Effector memory CD4-positive, alpha-beta T cell (primary cell): ENCODE measurements around the gene DISP3.

ENCODE experiments used
- DNase-seq, 3 donors: peaks; one replicate each; pipeline ENCODE4 v3.0.0-alpha.2; 2020
- H3K27ac ChIP-seq: 2 replicates; pipeline ENCODE4 v1.7.0; 2013; ENCODE audit warnings: mild to moderate bottlenecking, low read length, moderate library complexity; ENCODE audit not compliant: insufficient read depth, poor library complexity, severe bottlenecking
- H3K27me3 ChIP-seq: replicated peaks from 2 replicates; pipeline ENCODE4 v1.7.0; 2013; ENCODE audit warnings: mild to moderate bottlenecking, low read length; ENCODE audit not compliant: insufficient read depth, control insufficient read depth, poor library complexity, severe bottlenecking
- H3K36me3 ChIP-seq: 2 replicates; pipeline ENCODE4 v1.7.0; 2013; ENCODE audit warnings: mild to moderate bottlenecking, low read length, moderate library complexity; ENCODE audit not compliant: control insufficient read depth, insufficient read depth
- H3K4me1 ChIP-seq: 2 replicates; pipeline ENCODE4 v1.7.0; 2013; ENCODE audit warnings: low read length, mild to moderate bottlenecking; ENCODE audit not compliant: control insufficient read depth, insufficient read depth, poor library complexity, severe bottlenecking
- H3K4me3 ChIP-seq: 2 replicates; pipeline ENCODE4 v1.7.0; 2013; ENCODE audit warnings: low read length, low read depth, mild to moderate bottlenecking; ENCODE audit not compliant: insufficient read depth, poor library complexity, severe bottlenecking
- H3K9me3 ChIP-seq: 2 replicates; pipeline ENCODE4 v1.7.0; 2013; ENCODE audit warnings: mild to moderate bottlenecking, low read length, moderate library complexity; ENCODE audit not compliant: control insufficient read depth

The DISP3 gene

GRCh38 chr1:11559591-11559970, 80.6 kb downstream of the DISP3 start:
- H3K9me3 ChIP-seq = no peaks in the 10 kb centered on the region
- peaks cover 1% of the 10 kb centered on the region for H3K27me3 ChIP-seq
- no peaks in the 10 kb centered on the region for H3K36me3 ChIP-seq
- no peak overlapping the region for H3K4me3 ChIP-seq
- H3K27ac ChIP-seq = no peak overlapping the region
- no peak for DNase-seq
- H3K4me1 ChIP-seq = no peaks in the 10 kb centered on the region

- Histone ChIP-seq H3K27ac (no peak overlapping the region), H3K4me3 (no peak overlapping the region), H3K9me3 (no peaks in the 10 kb centered on the region), H3K27me3 (no peaks in the 10 kb centered on the region), H3K4me1 (no peaks in the 10 kb centered on the region), H3K36me3 (no peaks in the 10 kb centered on the region)
- DNase-seq = no peak
Observed at GRCh38 chr1:11560061-11560460, 81.1 kb downstream of the DISP3 start.

GRCh38 chr1:11561740-11562139, 82.8 kb downstream of the DISP3 start:
- Histone ChIP-seq H3K4me1 (no peaks in the 10 kb centered on the region), H3K4me3 (no peak overlapping the region), H3K27ac (no peak overlapping the region), H3K27me3 (no peaks in the 10 kb centered on the region), H3K36me3 (no peaks in the 10 kb centered on the region), H3K9me3 (no peaks in the 10 kb centered on the region)
- no peak for DNase-seq

GRCh38 chr1:11562664-11563063, 83.7 kb downstream of the DISP3 start:
- H3K27ac ChIP-seq = no peak overlapping the region
- no peaks in the 10 kb centered on the region for H3K9me3 ChIP-seq
- H3K27me3 ChIP-seq = no peaks in the 10 kb centered on the region

GRCh38 chr1:11563560-11564069, 84.7 kb downstream of the DISP3 start:
- no peak for DNase-seq
- Histone ChIP-seq H3K9me3 (no peaks in the 10 kb centered on the region), H3K4me3 (no peak overlapping the region), H3K27ac (no peak overlapping the region), H3K4me1 (no peaks in the 10 kb centered on the region), H3K36me3 (no peaks in the 10 kb centered on the region), H3K27me3 (no peaks in the 10 kb centered on the region)

More at GRCh38 chr1:11562664-11563063, 83.7 kb downstream of the DISP3 start:
- DNase-seq = no peak
- Histone ChIP-seq H3K4me1 (no peaks in the 10 kb centered on the region), H3K36me3 (no peaks in the 10 kb centered on the region), H3K4me3 (no peak overlapping the region)

GRCh38 chr1:11564237-11564636, 85.3 kb downstream of the DISP3 start:
- no peaks in the 10 kb centered on the region for H3K27me3 ChIP-seq

GRCh38 chr1:11566042-11566850, 87.3 kb downstream of the DISP3 start:
- DNase-seq = no peak
- Histone ChIP-seq H3K27ac (no peak overlapping the region), H3K36me3 (no peaks in the 10 kb centered on the region), H3K4me1 (no peaks in the 10 kb centered on the region), H3K9me3 (no peaks in the 10 kb centered on the region), H3K4me3 (no peak overlapping the region), H3K27me3 (no peaks in the 10 kb centered on the region)

More at GRCh38 chr1:11564237-11564636, 85.3 kb downstream of the DISP3 start:
- H3K4me3 ChIP-seq = no peak overlapping the region
- DNase-seq = no peak
- no peaks in the 10 kb centered on the region for H3K9me3 ChIP-seq
- H3K4me1 ChIP-seq = no peaks in the 10 kb centered on the region
- H3K27ac ChIP-seq = no peak overlapping the region
- no peaks in the 10 kb centered on the region for H3K36me3 ChIP-seq

- H3K4me3 ChIP-seq = no peak overlapping the region
- H3K36me3 ChIP-seq = no peaks in the 10 kb centered on the region
- no peaks in the 10 kb centered on the region for H3K4me1 ChIP-seq
- H3K9me3 ChIP-seq = no peaks in the 10 kb centered on the region
- no peak for DNase-seq
- H3K27ac ChIP-seq = no peak overlapping the region
- no peaks in the 10 kb centered on the region for H3K27me3 ChIP-seq
Observed at GRCh38 chr1:11567244-11568065, 88.5 kb downstream of the DISP3 start.

GRCh38 chr1:11568687-11569086, 89.7 kb downstream of the DISP3 start:
- Histone ChIP-seq H3K4me3 (no peak overlapping the region), H3K27me3 (no peaks in the 10 kb centered on the region)
- DNase-seq = no peak

GRCh38 chr1:11569551-11569950, 90.6 kb downstream of the DISP3 start:
- no peaks in the 10 kb centered on the region for H3K27me3 ChIP-seq
- no peaks in the 10 kb centered on the region for H3K36me3 ChIP-seq
- no peaks in the 10 kb centered on the region for H3K4me1 ChIP-seq
- no peak overlapping the region for H3K4me3 ChIP-seq
- DNase-seq = no peak
- no peaks in the 10 kb centered on the region for H3K9me3 ChIP-seq
- H3K27ac ChIP-seq = no peak overlapping the region

More at GRCh38 chr1:11568687-11569086, 89.7 kb downstream of the DISP3 start:
- H3K4me1 ChIP-seq = no peaks in the 10 kb centered on the region
- H3K36me3 ChIP-seq = no peaks in the 10 kb centered on the region
- H3K27ac ChIP-seq = no peak overlapping the region
- H3K9me3 ChIP-seq = no peaks in the 10 kb centered on the region
